HCT116 (cell line): ENCODE measurements around the gene EMX1.

ENCODE experiments used
- ATF3 ChIP-seq: IDR thresholded peaks from 2 replicates; pipeline ENCODE4 v1.6.1; 2012
- CEBPB ChIP-seq: IDR thresholded peaks from 2 replicates; pipeline ENCODE4 v1.6.1; 2012; ENCODE audit warnings: low read depth
- CTCF ChIP-seq, 3 experiments: fragments of 200-600 bp in 1 of 3; sonication (generic) in 1 of 3; IDR thresholded peaks in 2 of 3; conservative IDR thresholded peaks in 1 of 3; 2 replicates each; pipeline ENCODE4 v1.5.1; 2012 to 2017; ENCODE audit warnings: low read depth in 2 of 3, low read length in 2 of 3, antibody characterized with exemption in 1 of 3, borderline replicate concordance in 1 of 3, control low read depth in 1 of 3, mild to moderate bottlenecking in 1 of 3, mixed read lengths in 1 of 3, mixed run types in 1 of 3, moderate library complexity in 1 of 3; ENCODE audit not compliant: insufficient read depth in 1 of 3
- EZH2 ChIP-seq: fragments of 200-600 bp; sonication (generic); IDR thresholded peaks from 2 replicates; pipeline ENCODE4 v1.6.1; 2017; ENCODE audit warnings: antibody characterized with exemption, mixed run types
- EZH2phosphoT487 ChIP-seq: fragments of 200-600 bp; IDR thresholded peaks from 2 replicates; pipeline ENCODE4 v1.6.1; 2018; ENCODE audit warnings: antibody characterized with exemption, borderline replicate concordance
- POLR2A ChIP-seq: IDR thresholded peaks from 2 replicates; pipeline ENCODE4 v1.7.0; 2011; ENCODE audit warnings: borderline replicate concordance; ENCODE audit not compliant: insufficient read depth, insufficient read length; ENCODE audit errors: extremely low read depth
- POLR2AphosphoS5 ChIP-seq: IDR thresholded peaks from 2 replicates; pipeline ENCODE4 v1.6.1; 2011; ENCODE audit warnings: mild to moderate bottlenecking, low read depth, low read length, moderate library complexity
- REST ChIP-seq: IDR thresholded peaks from 2 replicates; pipeline ENCODE4 v1.6.1; 2012; ENCODE audit warnings: low read depth
- SIN3A ChIP-seq: IDR thresholded peaks from 2 replicates; pipeline ENCODE4 v1.6.1; 2012; ENCODE audit warnings: low read depth
- SP1 ChIP-seq: IDR thresholded peaks from 2 replicates; pipeline ENCODE4 v1.6.1; 2012; ENCODE audit warnings: low read depth
- YY1 ChIP-seq: IDR thresholded peaks from 2 replicates; pipeline ENCODE4 v1.6.1; 2011; ENCODE audit warnings: low read length, low read depth, moderate library complexity, mild to moderate bottlenecking; ENCODE audit not compliant: insufficient replicate concordance; ENCODE audit errors: extremely low read depth

- no peak for TF ChIP-seq POLR2A
- TF ChIP-seq CTCF (IDR thresholded peaks at IDR 0.05 in 2 of 3, conservative IDR thresholded peaks at IDR 0.05 in 1 of 3; ENCODE audit: borderline replicate concordance in 1 of 3, insufficient read depth in 1 of 3, low read depth in 2 of 3, low read length in 2 of 3) = no peak
- TF ChIP-seq SIN3A = no peak
- TF ChIP-seq EZH2 = no peak
- TF ChIP-seq ATF3 = no peak
- no peak for TF ChIP-seq REST
- no peak for TF ChIP-seq EZH2phosphoT487
- no peak for TF ChIP-seq POLR2AphosphoS5
- no peak for TF ChIP-seq SP1
- no peak for TF ChIP-seq CEBPB
- no peak for TF ChIP-seq YY1
Observed at GRCh38 chr2:72951303-72952095, 34.2 kb downstream of the EMX1 start.
